WI38 (cell line): ENCODE results near the gene GLMP.

Experiments used
- H3K4me3 ChIP-seq: 2 replicates; pipeline ENCODE4 v1.5.1; 2011; ENCODE audit warnings: low read depth, mild to moderate bottlenecking, control low read depth, low read length
- TF ChIP-seq, protein P1 (sequence below): IDR thresholded peaks from 2 replicates; pipeline ENCODE4 v1.5.1; 2012; ENCODE audit warnings: low read depth, mild to moderate bottlenecking, control low read depth, low read length

The GLMP gene

DNA sequence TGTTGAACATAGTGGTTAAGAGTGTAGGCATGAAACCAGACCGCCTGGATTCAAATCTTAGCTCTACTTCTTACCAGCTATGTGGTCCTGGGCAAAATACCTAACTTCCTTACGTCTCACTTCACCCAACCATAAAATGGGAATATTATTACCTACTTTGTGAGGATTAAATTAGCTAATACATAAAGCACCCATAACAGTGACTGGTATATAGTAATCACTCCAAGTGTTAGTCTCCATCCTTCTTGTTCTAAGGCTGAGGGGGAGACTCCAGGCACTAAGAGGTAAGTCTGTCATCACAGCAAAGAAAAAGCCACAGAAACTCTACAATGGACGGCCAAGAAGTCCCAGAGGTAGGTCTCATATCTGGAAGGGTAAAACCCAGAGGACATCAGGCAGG, 15.6 kb downstream of the GLMP start:
- TF ChIP-seq, protein P1, sequence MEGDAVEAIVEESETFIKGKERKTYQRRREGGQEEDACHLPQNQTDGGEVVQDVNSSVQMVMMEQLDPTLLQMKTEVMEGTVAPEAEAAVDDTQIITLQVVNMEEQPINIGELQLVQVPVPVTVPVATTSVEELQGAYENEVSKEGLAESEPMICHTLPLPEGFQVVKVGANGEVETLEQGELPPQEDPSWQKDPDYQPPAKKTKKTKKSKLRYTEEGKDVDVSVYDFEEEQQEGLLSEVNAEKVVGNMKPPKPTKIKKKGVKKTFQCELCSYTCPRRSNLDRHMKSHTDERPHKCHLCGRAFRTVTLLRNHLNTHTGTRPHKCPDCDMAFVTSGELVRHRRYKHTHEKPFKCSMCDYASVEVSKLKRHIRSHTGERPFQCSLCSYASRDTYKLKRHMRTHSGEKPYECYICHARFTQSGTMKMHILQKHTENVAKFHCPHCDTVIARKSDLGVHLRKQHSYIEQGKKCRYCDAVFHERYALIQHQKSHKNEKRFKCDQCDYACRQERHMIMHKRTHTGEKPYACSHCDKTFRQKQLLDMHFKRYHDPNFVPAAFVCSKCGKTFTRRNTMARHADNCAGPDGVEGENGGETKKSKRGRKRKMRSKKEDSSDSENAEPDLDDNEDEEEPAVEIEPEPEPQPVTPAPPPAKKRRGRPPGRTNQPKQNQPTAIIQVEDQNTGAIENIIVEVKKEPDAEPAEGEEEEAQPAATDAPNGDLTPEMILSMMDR = no peak
- no peak overlapping the region for H3K4me3 ChIP-seq

DNA sequence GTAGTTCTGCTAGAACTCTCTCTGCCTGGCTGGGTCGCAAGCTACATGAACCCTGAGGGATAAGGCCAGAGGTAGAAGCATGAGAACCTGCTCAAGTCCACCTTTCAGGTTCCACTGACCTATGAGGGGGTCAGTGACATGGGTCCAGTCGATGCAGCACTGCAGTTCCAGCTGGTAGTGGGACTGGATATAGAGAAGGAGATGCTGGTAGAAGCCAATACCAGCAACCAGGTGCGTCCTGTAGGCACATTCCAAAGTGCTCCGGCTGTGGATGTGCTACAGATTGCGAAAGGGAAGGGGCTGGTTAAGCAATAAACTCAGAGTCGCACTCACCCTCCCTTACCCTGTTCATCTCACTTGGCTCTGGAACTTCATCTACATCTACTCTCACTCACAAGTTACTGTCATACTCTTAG, 18.5 kb downstream of the GLMP start:
- H3K4me3 ChIP-seq = no peak overlapping the region
- TF ChIP-seq, protein P1 = no peak

GRCh38 chr1:156276532-156276931, 18.9 kb downstream of the GLMP start:
- TF ChIP-seq, protein P1 = no peak
- no peak overlapping the region for H3K4me3 ChIP-seq

GRCh38 chr1:156270314-156270713, 25.2 kb downstream of the GLMP start:
- TF ChIP-seq, protein P1 = no peak
- no peak overlapping the region for H3K4me3 ChIP-seq

- TF ChIP-seq, protein P1 = no peak
- H3K4me3 ChIP-seq = no peak overlapping the region
Observed at GRCh38 chr1:156268336-156268735, 27.1 kb downstream of the GLMP start.

DNA sequence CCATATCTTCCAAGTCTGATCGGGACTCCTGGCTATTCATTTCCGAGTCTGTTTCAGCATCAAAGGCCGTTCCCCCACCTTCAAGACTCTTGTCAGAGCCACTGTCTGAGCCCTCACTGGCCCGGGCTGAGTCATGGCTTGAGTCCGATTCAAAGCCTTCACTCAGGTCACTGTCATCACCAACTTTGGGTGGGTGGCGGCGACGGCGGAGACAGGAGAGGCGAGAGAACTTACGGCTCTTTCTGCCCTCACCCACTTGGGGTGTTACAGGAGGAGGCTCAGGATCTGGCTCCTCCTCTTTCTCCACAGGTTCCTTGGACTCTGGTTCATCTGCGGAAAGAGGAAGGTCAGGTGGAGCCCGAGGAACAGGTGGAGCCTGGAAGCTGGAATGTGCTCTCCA, 29.4 kb downstream of the GLMP start:
- TF ChIP-seq, protein P1 = no peak
- no peak overlapping the region for H3K4me3 ChIP-seq

DNA sequence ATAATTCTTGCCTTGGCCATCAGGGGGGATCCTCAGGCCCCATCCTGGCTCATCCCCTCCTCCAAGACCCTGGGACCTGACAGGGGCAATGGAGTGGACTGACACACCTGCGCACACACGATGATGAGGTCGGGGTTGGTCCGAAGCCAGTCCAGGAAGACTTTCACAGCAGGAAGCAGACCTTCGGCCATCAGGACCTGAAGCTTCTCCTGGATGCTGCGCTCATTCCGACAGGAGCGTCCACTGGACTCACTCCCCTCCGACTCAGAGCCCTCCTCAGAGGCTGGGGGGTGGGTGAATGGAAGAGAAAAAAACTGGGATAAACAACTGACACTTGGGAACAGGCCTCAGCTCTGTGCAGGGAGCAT, 32.2 kb downstream of the GLMP start:
- TF ChIP-seq, protein P1 = no peak
- H3K4me3 ChIP-seq = no peak overlapping the region
